HG03520 (cell line): ENCODE data around the gene ZNF232.
"Not testable (repeated sequence)": the region's sequence is repeated elsewhere in the genome, so short reads cannot be mapped to it uniquely, and the experiment has no call there.

Experiments
- ATAC-seq: cut with Tn5 transposase; IDR thresholded peaks from one replicate; pipeline ENCODE4 v1.9.1; 2021; ENCODE audit warnings: mild to moderate bottlenecking, moderate library complexity; ENCODE audit not compliant: unreplicated experiment

The ZNF232 gene

GRCh38 chr17:5099271-5099670, 12.4 kb downstream of the ZNF232 start:
- ATAC-seq, result no peak

GRCh38 chr17:5097101-5097834, 14.4 kb downstream of the ZNF232 start:
- no peak for ATAC-seq

- no peak for ATAC-seq
These were observed 15.0 kb downstream of the ZNF232 start for GRCh38 chr17:5096731-5097100.

- no peak for ATAC-seq
These were observed 19.3 kb downstream of the ZNF232 start for GRCh38 chr17:5092218-5093010.

GRCh38 chr17:5080591-5080990, 31.1 kb downstream of the ZNF232 start:
- no peak for ATAC-seq

- peak; percentile 77 for ATAC-seq
These were observed 33.3 kb downstream of the ZNF232 start, which contains the start of gene ZFP3 for GRCh38 chr17:5078106-5079028. TSS of gene ZFP3 (plus strand) at chr17:5078467. CDS start at chr17:5091505, 13,038 bp downstream.

- no peak for ATAC-seq
These were observed 33.9 kb downstream of the ZNF232 start for GRCh38 chr17:5077781-5078105.

- not testable (repeated sequence) for ATAC-seq
These were observed 34.4 kb downstream of the ZNF232 start for GRCh38 chr17:5077275-5077674.

GRCh38 chr17:5075472-5075871, 36.2 kb downstream of the ZNF232 start:
- ATAC-seq, result not testable (repeated sequence)

- ATAC-seq, result no peak
These were observed 42.0 kb downstream of the ZNF232 start for GRCh38 chr17:5069724-5070123.

- no peak for ATAC-seq
These were observed 43.4 kb downstream of the ZNF232 start for GRCh38 chr17:5068236-5068635.

GRCh38 chr17:5065227-5065744, 46.4 kb downstream of the ZNF232 start:
- ATAC-seq, result no peak
